Body of pancreas (tissue), 4 donors: ENCODE results near the gene SYNRG.

Experiments used
- POLR2A ChIP-seq, 3 donors: fragments of 450-650 bp; IDR thresholded peaks; one replicate each; pipeline ENCODE4 v1.6.1; 2016; ENCODE audit warnings: antibody characterized with exemption in 3 of 3, mild to moderate bottlenecking in 2 of 3
- TF ChIP-seq, protein P1 (sequence below), 7 experiments: fragments of 450-650 bp in 4 of 7; fragments of 200-600 bp in 3 of 7; sonication (generic) in 3 of 7; IDR thresholded peaks; one replicate each; pipeline ENCODE4 v1.5.1; 2016 to 2019; ENCODE audit warnings: antibody characterized with exemption in 7 of 7

GRCh38 chr17:37555386-37555785 lies 53.8 kb downstream of the SYNRG start:
- TF ChIP-seq POLR2A (IDR thresholded peaks at IDR 0.05), result no peak
- TF ChIP-seq, protein P1, sequence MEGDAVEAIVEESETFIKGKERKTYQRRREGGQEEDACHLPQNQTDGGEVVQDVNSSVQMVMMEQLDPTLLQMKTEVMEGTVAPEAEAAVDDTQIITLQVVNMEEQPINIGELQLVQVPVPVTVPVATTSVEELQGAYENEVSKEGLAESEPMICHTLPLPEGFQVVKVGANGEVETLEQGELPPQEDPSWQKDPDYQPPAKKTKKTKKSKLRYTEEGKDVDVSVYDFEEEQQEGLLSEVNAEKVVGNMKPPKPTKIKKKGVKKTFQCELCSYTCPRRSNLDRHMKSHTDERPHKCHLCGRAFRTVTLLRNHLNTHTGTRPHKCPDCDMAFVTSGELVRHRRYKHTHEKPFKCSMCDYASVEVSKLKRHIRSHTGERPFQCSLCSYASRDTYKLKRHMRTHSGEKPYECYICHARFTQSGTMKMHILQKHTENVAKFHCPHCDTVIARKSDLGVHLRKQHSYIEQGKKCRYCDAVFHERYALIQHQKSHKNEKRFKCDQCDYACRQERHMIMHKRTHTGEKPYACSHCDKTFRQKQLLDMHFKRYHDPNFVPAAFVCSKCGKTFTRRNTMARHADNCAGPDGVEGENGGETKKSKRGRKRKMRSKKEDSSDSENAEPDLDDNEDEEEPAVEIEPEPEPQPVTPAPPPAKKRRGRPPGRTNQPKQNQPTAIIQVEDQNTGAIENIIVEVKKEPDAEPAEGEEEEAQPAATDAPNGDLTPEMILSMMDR (IDR thresholded peaks at IDR 0.05), result no peak
